MM.1S (cell line): ENCODE data around the gene TMEM143.

Experiments
- DNase-seq: peaks from one replicate; pipeline ENCODE4 v3.0.0-alpha.2; 2015
- H2AFZ ChIP-seq: fragments of 300-600 bp; sonication (generic); 2 replicates; pipeline ENCODE4 v1.6.0; 2016; ENCODE audit warnings: antibody characterized with exemption, low read length
- H3F3A ChIP-seq: fragments of 300-600 bp; sonication (generic); 2 replicates; pipeline ENCODE4 v1.6.1; 2016; ENCODE audit warnings: mild to moderate bottlenecking, antibody characterized with exemption, low read length, moderate library complexity, mixed read lengths; ENCODE audit not compliant: insufficient read depth
- H3K27ac ChIP-seq: fragments of 300-600 bp; sonication (generic); 2 replicates; pipeline ENCODE4 v1.5.1; 2016; ENCODE audit warnings: mild to moderate bottlenecking, low read length
- H3K27me3 ChIP-seq: fragments of 300-600 bp; sonication (generic); replicated peaks from 2 replicates; pipeline ENCODE4 v1.6.0; 2016; ENCODE audit warnings: low read length; ENCODE audit not compliant: insufficient read depth
- H3K36me3 ChIP-seq: fragments of 300-600 bp; sonication (generic); replicated peaks from 2 replicates; pipeline ENCODE4 v1.6.1; 2016; ENCODE audit warnings: mild to moderate bottlenecking, low read length, mixed read lengths; ENCODE audit not compliant: insufficient read depth
- H3K4me1 ChIP-seq: fragments of 300-600 bp; sonication (generic); 2 replicates; pipeline ENCODE4 v1.6.1; 2016; ENCODE audit warnings: low read length, mixed read lengths
- H3K4me2 ChIP-seq: fragments of 300-600 bp; sonication (generic); 2 replicates; pipeline ENCODE4 v1.6.0; 2016; ENCODE audit warnings: low read depth, low read length
- H3K4me3 ChIP-seq: fragments of 300-600 bp; sonication (generic); 2 replicates; pipeline ENCODE4 v1.5.1; 2016; ENCODE audit warnings: low read length, mixed read lengths
- H3K79me2 ChIP-seq: fragments of 300-600 bp; sonication (generic); 2 replicates; pipeline ENCODE4 v1.6.1; 2016; ENCODE audit warnings: mixed run types, low read length, mixed read lengths
- H3K9ac ChIP-seq: fragments of 300-600 bp; sonication (generic); 2 replicates; pipeline ENCODE4 v1.6.1; 2016; ENCODE audit warnings: low read length, mixed read lengths
- H3K9me2 ChIP-seq: fragments of 300-600 bp; sonication (generic); replicated peaks from 2 replicates; pipeline ENCODE4 v1.6.1; 2016; ENCODE audit warnings: mild to moderate bottlenecking, low read length, mixed read lengths; ENCODE audit not compliant: insufficient read depth
- H3K9me3 ChIP-seq: fragments of 300-600 bp; sonication (generic); replicated peaks from 2 replicates; pipeline ENCODE4 v1.6.1; 2016; ENCODE audit warnings: mild to moderate bottlenecking, low read length, mixed read lengths; ENCODE audit not compliant: insufficient read depth
- H4K20me1 ChIP-seq: fragments of 300-600 bp; sonication (generic); 2 replicates; pipeline ENCODE4 v1.6.1; 2016; ENCODE audit warnings: mild to moderate bottlenecking, low read length, moderate library complexity, mixed read lengths; ENCODE audit not compliant: insufficient read depth
- EZH2 ChIP-seq: fragments of 300-600 bp; sonication (generic); optimal IDR thresholded peaks from 2 replicates; pipeline ENCODE3; 2017; ENCODE audit warnings: low read depth, mild to moderate bottlenecking, antibody characterized with exemption, low read length, mixed read lengths
- EZH2phosphoT487 ChIP-seq: fragments of 300-600 bp; sonication (generic); IDR thresholded peaks from 2 replicates; pipeline ENCODE4 v1.6.1; 2018; ENCODE audit warnings: antibody characterized with exemption, low read length
- TF ChIP-seq, protein P1 (sequence below): fragments of 300-600 bp; sonication (generic); IDR thresholded peaks from 2 replicates; pipeline ENCODE4 v1.5.1; 2016; ENCODE audit warnings: antibody characterized with exemption, low read length, mixed read lengths

TMEM143 gene

DNA sequence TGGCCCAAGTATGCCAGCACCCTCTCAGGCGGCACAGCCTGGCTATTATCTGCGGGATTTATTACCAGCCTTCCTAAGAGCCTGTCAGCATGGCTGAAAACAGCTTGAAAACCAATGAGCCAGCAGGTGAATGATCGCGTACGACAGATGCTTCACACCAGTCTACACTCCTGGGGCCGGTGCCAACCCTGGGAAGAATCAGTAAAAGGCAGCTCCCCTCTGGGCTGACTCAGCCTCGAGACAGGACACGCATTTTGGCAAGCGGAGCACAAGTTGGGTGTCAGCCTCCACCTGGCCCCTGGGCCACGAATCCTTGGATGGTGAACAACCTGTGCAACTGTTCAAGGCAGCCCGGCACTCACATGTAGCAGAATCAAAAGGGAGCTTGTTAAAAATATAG lies 22.7 kb downstream of the TMEM143 start:
- no peak for DNase-seq
- Histone ChIP-seq H3K79me2 (no peaks in the 10 kb centered on the region), H3K4me3 (no peak overlapping the region), H3K9ac (no peak overlapping the region), H4K20me1 (no peaks in the 10 kb centered on the region), H3K27me3 (no peaks in the 10 kb centered on the region), H3K4me2 (no peak overlapping the region), H3F3A (no peaks in the 10 kb centered on the region), H3K9me2 (no peaks in the 10 kb centered on the region), H3K4me1 (no peaks in the 10 kb centered on the region), H3K36me3 (no peaks in the 10 kb centered on the region), H2AFZ (no peak overlapping the region), H3K27ac (no peak overlapping the region), H3K9me3 (no peaks in the 10 kb centered on the region)
- no peak for TF ChIP-seq EZH2phosphoT487
- TF ChIP-seq, protein P1, sequence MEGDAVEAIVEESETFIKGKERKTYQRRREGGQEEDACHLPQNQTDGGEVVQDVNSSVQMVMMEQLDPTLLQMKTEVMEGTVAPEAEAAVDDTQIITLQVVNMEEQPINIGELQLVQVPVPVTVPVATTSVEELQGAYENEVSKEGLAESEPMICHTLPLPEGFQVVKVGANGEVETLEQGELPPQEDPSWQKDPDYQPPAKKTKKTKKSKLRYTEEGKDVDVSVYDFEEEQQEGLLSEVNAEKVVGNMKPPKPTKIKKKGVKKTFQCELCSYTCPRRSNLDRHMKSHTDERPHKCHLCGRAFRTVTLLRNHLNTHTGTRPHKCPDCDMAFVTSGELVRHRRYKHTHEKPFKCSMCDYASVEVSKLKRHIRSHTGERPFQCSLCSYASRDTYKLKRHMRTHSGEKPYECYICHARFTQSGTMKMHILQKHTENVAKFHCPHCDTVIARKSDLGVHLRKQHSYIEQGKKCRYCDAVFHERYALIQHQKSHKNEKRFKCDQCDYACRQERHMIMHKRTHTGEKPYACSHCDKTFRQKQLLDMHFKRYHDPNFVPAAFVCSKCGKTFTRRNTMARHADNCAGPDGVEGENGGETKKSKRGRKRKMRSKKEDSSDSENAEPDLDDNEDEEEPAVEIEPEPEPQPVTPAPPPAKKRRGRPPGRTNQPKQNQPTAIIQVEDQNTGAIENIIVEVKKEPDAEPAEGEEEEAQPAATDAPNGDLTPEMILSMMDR, result no peak
- no peak for TF ChIP-seq EZH2

- no peaks in the 10 kb centered on the region for H4K20me1 ChIP-seq
These were observed 24.8 kb downstream of the TMEM143 start for GRCh38 chr19:48338802-48339503.

DNA sequence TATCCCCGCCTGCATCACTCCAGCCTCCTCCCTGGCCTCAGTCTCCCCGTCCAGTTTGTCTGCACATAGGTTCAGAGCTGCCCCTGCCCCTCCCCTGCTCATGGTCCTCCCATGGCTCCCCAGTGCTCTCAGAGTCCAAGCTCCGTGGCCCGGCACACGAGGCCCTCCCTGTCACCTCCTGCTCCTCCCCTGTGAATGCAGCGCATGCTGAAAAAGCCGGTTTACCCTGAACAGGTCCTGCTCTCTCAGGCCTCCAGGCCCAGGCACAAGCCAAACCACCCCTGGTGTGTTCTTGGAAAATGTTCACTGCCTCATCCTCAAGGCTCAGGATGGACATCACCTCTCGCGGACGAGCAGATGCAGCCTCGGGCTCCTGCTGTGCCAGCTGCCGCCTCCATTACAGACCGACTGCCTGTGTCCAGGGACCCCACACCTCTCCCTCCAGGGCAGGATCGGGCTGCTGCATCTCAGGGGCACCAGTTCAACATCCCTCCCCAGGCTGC lies 25.4 kb downstream of the TMEM143 start:
- no peak for DNase-seq
- no peaks in the 10 kb centered on the region for H3K9me3 ChIP-seq
- H3K4me1 ChIP-seq, result no peaks in the 10 kb centered on the region
- no peaks in the 10 kb centered on the region for H3K79me2 ChIP-seq
- no peak overlapping the region for H2AFZ ChIP-seq
- no peaks in the 10 kb centered on the region for H4K20me1 ChIP-seq
- no peaks in the 10 kb centered on the region for H3K36me3 ChIP-seq
- no peak overlapping the region for H3K4me2 ChIP-seq
- H3K4me3 ChIP-seq, result no peak overlapping the region
- no peak for TF ChIP-seq EZH2
- TF ChIP-seq, protein P1, result no peak
- peaks cover 5% of the 10 kb centered on the region for H3F3A ChIP-seq
- H3K27me3 ChIP-seq, result no peaks in the 10 kb centered on the region
- H3K9me2 ChIP-seq, result no peaks in the 10 kb centered on the region
- no peak overlapping the region for H3K27ac ChIP-seq
- H3K9ac ChIP-seq, result no peak overlapping the region

More at GRCh38 chr19:48338802-48339503, 24.8 kb downstream of the TMEM143 start:
- no peaks in the 10 kb centered on the region for H3K36me3 ChIP-seq
- H3K27ac ChIP-seq, result no peak overlapping the region
- H3K79me2 ChIP-seq, result no peaks in the 10 kb centered on the region
- no peaks in the 10 kb centered on the region for H3K9me3 ChIP-seq
- no peak overlapping the region for H3K4me2 ChIP-seq
- no peak overlapping the region for H2AFZ ChIP-seq
- H3K4me3 ChIP-seq, result no peak overlapping the region
- TF ChIP-seq EZH2phosphoT487 (no peak), EZH2 (no peak)
- TF ChIP-seq, protein P1, result no peak
- H3K9ac ChIP-seq, result no peak overlapping the region
- H3K4me1 ChIP-seq, result no peaks in the 10 kb centered on the region
- DNase-seq, result no peak
- no peaks in the 10 kb centered on the region for H3K9me2 ChIP-seq
- H3K27me3 ChIP-seq, result no peaks in the 10 kb centered on the region
- no peaks in the 10 kb centered on the region for H3F3A ChIP-seq
